ENCODE results near the gene MOXD1. TPM values are rescaled to one million over a fixed set of nuclear protein-coding genes. Genes with fewer than 3 reads are reported as not detected.
A peak's percentile ranks its signal among the peaks of the same experiment; 100 is the strongest.

The MOXD1 gene
- polyA plus RNA-seq (ENCODE audit: insufficient read length), result 197 TPM
- long read RNA-seq, donor 1, transcript MOXD1-202 (12 exons, 3,059 nt), result major isoform, 48 of 167 reads
- long read RNA-seq, donor 1, transcript MOXD1-201 (11 exons, 2,950 nt), result minor isoform, 14 of 167 reads
- long read RNA-seq, donor 1, partial matches to known transcripts, result 102 of 167 reads
- long read RNA-seq, donor 1, other reads (novel, unspliced or antisense), result 0 of 167 reads
- long read RNA-seq, donor 2, transcript MOXD1-202 (12 exons, 3,059 nt), result major isoform, 52 of 137 reads
- long read RNA-seq, donor 2, transcript MOXD1-201 (11 exons, 2,950 nt), result minor isoform, 10 of 137 reads
- long read RNA-seq, donor 2, partial matches to known transcripts, result 71 of 137 reads
- long read RNA-seq, donor 2, other reads (novel, unspliced or antisense), result 0 of 137 reads
- long read RNA-seq, donor 3, transcript MOXD1-201 (11 exons, 2,950 nt), result minor isoform, 6 of 94 reads
- long read RNA-seq, donor 3, transcript MOXD1-202 (12 exons, 3,059 nt), result major isoform, 25 of 94 reads
- long read RNA-seq, donor 3, partial matches to known transcripts, result 63 of 94 reads
- long read RNA-seq, donor 3, other reads (novel, unspliced or antisense), result 0 of 94 reads
- long read RNA-seq, donor 4, partial matches to known transcripts, result 8 of 11 reads
- long read RNA-seq, donor 4, other reads (novel, unspliced or antisense), result 0 of 11 reads
- long read RNA-seq, donor 5, transcript MOXD1-202 (12 exons, 3,059 nt), result major isoform, 62 of 156 reads
- long read RNA-seq, donor 5, partial matches to known transcripts, result 90 of 156 reads
- long read RNA-seq, donor 5, other reads (novel, unspliced or antisense), result 0 of 156 reads
- long read RNA-seq, donor 6, transcript MOXD1-202 (12 exons, 3,059 nt), result major isoform, 46 of 167 reads
- long read RNA-seq, donor 6, transcript MOXD1-201 (11 exons, 2,950 nt), result minor isoform, 18 of 167 reads
- long read RNA-seq, donor 6, partial matches to known transcripts, result 102 of 167 reads
- long read RNA-seq, donor 6, other reads (novel, unspliced or antisense), result 0 of 167 reads
- long read RNA-seq, donor 7, transcript MOXD1-203 (2 exons, 2,191 nt), result minor isoform, 5 of 174 reads
- long read RNA-seq, donor 7, transcript MOXD1-202 (12 exons, 3,059 nt), result major isoform, 64 of 174 reads
- long read RNA-seq, donor 7, transcript MOXD1-201 (11 exons, 2,950 nt), result minor isoform, 13 of 174 reads
- long read RNA-seq, donor 7, partial matches to known transcripts, result 92 of 174 reads
- long read RNA-seq, donor 7, other reads (novel, unspliced or antisense), result 0 of 174 reads
- long read RNA-seq, donor 8, transcript MOXD1-202 (12 exons, 3,059 nt), result major isoform, 26 of 46 reads
- long read RNA-seq, donor 8, partial matches to known transcripts, result 19 of 46 reads
- long read RNA-seq, donor 8, other reads (novel, unspliced or antisense), result 0 of 46 reads

GRCh38 chr6:132400883-132401617 lies at the start of gene MOXD1:
TSS of gene MOXD1 (minus strand) at chr6:132401475. CDS start at chr6:132401426, 49 bp downstream.
- DNase-seq, result peak; percentile 70

DNA sequence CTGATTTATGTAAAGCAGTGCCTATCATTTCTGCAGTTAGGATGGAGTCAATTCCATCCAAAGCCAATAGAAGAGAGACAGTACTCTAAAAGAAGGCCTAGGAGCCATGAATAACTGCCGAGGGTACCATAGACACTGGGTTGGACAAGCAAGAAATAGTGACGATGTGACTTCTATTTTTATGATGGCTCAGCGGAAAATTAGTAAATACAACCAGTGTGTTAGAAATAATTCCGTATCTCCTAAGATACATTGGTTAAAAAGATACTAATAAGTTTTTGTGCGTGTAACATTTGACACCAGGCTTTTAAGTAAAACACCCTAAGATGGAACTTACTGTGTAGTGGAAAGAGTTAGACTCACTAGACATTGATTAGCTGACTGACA lies 45.6 kb upstream of the MOXD1 start:
- no peak for DNase-seq

DNA sequence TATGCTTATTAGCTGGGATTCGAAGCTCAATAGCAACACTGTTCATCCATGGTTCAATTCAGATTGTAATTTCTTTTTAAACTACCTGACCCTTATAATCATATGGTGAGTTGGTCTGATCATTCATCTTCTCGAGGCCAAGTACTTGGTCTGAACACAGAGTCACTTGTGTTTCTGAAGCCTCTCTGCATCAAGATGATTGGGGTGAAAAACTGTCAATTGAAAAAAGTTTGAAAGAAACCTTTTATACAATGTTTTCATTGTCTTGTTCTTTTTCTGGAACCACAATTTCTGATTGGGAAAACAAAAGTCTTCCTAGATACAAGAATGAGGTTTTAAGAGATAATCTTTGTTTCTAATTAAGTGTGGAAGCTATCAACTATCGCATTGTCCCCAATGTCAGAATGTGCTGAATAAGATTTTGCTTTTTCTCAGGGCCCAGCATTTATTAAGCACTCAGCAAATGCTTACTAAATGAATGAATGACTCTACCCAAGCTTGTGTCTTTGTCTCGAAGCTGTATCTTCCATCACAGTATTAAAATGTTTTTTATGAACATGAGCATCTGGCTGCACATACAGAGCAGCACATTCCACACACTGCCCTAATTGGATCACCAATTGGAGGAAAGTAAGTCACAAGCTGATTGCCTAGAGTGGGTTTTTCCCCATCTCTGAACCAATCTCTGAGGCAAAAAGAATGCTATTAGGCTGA lies 45.0 kb upstream of the MOXD1 start:
- DNase-seq, result no peak

DNA sequence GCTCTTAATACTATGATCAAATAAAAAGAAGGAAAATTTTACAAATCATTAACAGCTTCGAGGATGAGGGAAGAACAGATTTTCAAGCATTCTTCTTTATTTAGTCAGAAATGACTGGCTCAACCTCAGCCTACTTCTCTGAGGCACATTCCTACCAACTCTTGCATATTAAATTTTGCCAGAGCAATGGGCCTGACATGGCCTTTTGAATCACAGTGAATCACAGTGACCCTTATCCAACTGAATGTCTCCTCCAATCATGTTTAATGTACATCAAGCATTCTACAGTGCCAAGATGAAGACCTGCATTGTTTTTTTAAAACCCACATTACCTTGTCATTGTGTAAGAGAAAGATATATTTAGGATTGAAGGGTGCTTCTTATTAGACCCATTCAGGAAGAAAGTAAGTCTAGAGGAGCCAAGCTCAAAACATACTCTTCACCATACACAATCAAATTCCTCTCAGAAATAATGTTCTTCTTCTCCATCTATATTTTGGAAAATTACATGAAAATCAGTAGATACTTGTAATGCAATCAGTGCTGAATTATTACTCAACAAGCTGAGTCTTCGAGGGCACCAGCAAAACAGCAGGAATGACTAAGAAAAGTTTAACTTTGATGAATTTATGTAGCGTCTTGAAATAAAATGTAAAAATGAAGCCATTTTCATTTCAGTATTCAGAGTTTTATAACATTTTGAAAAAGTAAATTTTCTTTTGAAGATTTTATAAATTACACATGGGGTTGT lies 44.1 kb upstream of the MOXD1 start:
- no peak for DNase-seq

DNA sequence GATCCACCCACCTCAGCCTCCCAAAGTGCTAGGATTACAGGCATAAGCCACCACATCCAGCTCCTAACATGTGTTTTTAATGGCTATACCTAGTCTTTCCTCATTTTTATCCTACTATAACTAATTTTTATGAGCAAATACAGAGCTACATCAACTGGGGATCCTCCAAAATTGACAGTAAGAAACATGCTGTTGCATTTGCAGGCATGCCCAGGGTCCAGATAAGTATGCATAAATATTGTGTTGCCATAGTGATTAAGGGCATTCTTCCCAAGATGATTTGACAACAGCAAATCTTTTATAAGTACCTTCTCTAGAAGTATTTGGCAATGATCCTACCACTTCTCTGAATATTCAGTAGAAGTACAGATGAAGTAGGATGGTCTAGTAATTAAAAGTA lies 41.9 kb upstream of the MOXD1 start:
- DNase-seq, result no peak

DNA sequence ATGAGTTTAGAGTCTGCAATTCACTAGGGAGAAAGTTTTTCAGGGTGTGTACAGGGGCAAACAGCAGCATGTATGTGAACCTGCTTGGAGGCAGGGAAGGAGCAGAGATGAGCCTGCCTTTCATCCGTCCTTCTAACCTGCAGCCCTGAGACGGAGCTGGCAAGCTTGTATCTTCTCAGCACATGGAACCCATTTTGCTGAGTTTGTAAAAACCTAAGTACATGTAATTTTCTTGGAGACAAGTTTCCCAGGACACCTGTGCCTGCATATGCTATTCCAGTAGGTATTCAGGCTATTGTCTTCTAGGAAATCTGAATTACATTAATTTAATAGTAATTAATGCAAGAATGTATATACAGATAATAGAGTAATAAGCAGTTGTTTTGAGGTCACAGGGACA lies 28.8 kb upstream of the MOXD1 start:
- DNase-seq, result no peak

- DNase-seq, result no peak
Observed at GRCh38 chr6:132425176-132425575, 23.9 kb upstream of the MOXD1 start.

- DNase-seq, result no peak
Observed at GRCh38 chr6:132423839-132424238, 22.6 kb upstream of the MOXD1 start.

DNA sequence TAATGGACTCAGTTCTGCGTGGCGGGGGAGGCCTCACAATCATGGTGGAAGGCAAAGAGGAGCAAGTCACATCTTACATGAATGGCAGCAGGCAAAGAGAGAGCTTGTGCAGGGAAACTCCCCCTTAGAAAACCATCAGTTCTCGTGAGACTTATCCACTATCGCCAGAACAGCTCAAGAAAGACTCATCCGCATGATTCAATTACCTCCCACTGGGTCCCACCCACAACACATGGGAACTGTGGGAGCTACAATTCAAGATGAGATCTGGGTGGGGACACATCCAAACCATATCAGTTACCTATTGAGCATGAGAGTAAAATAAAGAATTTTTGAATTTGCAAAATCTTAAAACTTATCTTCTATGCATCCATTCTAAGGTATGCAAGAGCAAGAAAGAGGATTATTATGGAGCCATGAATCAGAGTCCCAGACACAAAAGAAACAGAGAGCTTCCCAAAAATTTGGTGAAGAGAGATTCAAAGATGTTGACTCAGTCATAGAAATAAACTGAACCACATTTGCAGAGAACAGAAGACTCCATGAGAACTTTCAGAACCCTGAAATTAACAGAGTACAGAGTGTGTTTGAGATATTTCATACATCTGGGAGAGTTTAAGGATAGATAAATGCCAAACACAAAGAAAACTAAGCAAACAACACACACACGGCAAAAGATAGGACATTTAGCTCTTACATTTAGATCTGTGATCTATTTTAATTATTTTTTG lies 17.1 kb upstream of the MOXD1 start:
- no peak for DNase-seq

GRCh38 chr6:132414761-132415160 lies 13.5 kb upstream of the MOXD1 start:
- DNase-seq, result no peak

- no peak for DNase-seq
Observed at GRCh38 chr6:132414322-132414721, 13.0 kb upstream of the MOXD1 start.

DNA sequence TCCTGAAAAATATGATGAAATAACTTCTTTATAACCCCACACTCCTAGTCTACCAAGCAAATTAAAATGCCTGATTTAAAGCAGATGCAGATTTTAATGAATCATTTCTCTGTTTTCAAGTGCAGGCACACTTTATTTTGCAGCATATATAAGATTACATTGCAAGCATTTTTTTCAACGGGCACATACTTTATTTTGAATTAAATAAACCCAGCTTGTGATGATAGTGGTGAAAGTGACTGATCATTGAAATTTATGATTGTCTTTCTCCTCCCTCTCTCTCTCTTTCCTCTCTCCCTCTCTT lies 12.2 kb upstream of the MOXD1 start:
- DNase-seq, result no peak

DNA sequence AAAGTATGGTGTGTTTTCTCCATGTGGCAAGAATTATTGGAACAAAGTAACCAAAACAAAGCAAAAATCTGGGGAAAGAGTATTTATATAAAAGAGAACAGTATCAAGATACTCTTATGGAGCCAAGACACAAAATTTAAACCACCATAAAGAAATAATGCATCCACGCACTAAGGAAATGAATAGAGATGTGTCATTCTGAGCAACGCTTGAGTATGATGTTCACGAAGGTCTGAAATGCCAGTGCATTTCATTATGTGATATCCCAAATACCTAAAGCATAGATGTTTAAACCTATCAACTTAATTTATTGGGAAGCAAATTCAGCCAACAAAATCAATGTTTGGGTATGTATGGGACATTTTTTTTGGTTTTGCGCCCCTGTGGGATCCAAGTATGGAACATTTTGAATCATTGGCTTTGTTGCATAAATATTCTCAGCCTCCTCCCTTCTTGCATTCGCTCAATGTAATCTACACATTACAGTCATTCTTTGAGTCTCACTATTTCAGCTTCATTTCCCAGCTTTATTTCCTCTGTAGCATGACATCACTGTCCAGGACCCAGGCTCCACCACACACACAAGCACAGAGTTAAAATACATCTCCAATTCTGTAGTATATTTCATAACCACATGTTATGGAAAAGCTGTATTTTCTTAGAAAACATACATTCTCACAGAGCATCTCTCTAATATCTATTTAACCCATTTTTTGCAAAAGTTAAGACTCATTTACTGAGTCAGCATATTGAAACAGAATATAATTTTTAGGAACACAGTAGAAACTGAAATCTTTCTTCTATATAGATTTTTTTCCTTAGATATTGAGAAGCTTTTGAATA lies 11.6 kb upstream of the MOXD1 start:
- no peak for DNase-seq

- no peak for DNase-seq
Observed at GRCh38 chr6:132411296-132411695, 10.0 kb upstream of the MOXD1 start.

DNA sequence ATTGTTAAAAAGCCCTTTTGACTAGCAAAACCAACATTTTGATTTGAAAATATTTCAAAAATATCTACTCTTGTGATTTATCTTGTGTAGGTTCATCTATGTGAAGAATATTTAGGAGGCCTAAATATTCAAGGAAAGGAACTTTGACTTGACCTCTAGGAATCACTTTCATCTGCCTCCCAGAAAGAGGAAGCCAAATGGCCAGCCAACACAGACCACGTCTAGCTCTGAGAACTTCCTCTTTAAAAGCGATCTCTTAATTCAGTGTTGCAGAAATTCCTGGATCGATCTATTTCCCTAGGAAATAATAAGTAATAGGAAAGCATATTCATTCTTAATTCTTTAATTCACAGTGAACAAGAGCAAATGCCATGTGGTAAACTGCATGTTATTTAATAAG lies 9.6 kb upstream of the MOXD1 start:
- DNase-seq, result no peak

DNA sequence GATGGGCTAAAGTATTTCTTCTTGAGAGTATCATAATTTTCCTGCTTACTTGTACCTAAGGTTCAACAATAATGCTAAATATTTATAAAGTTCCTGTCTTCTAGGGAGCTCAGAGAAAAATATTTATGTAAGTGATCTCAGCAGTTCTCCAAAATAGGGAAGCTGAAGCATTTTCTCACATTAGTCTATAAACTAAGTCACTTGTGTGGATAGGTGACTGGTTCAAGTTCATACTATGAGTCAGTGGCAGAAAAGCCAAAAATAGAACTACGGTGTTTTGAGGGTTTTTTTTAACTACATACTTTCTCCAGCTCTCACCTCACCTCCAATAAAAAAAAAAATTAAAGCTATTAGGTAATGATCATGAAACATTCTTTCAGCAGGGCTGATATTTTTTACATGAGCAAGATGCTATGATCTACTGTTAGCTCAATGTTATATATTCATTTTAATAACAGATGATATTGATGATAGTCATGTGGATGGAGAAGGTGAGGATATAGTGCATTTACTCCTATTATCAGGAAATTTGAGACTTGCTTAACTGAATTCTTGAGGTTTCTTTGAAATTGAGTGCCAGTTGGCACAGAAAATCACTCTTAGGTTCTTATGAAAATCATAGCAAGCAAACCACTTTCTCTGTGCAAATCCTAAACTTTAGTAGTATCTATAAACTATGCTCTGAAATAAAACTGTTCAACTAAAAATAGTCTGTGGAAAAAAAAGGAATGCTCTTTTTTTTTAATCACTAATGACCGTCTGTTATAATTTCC lies 4.1 kb upstream of the MOXD1 start:
- DNase-seq, result no peak

GRCh38 chr6:132404736-132405135 lies 3.5 kb upstream of the MOXD1 start:
- no peak for DNase-seq

- no peak for DNase-seq
Observed at GRCh38 chr6:132404330-132404729, 3.1 kb upstream of the MOXD1 start.
